IMR-90 (cell line): ENCODE results near the gene HCK. TPM values are rescaled to one million over a fixed set of nuclear protein-coding genes. Genes with fewer than 3 reads are reported as not detected.

Experiments
- ATAC-seq: fragments of 200-7000 bp; cut with Tn5 transposase; 2 replicates; pipeline ENCODE4 v1.9.1; 2020; ENCODE audit warnings: low read depth, mild to moderate bottlenecking, moderate library complexity
- BruUV-seq: library from RNA; stranded (reverse); fragments of 400-500 nt; replicated peaks from 2 replicates; lab custom pipeline; 2021; lab: Mats Ljungman, UMichigan
- CTCF ChIA-PET: fragments of 300-600 bp; formaldehyde crosslinking; extraction: SDS; loops from one replicate; lab custom pipeline; 2021; ENCODE audit warnings: antibody characterized with exemption; lab: Yijun Ruan, JAX
- POLR2A ChIA-PET: fragments of 300-600 bp; sonication (Branson Sonifier 250); formaldehyde crosslinking; loops from one replicate; lab custom pipeline; 2022; ENCODE audit warnings: antibody characterized with exemption; ENCODE audit not compliant: unreplicated experiment; lab: Charles Lee
- DNase-seq: peaks from one replicate; pipeline ENCODE4 v3.0.0; 2013
- H2AFZ ChIP-seq: replicated peaks from 2 replicates; pipeline ENCODE3; 2013; ENCODE audit warnings: low read length, mild to moderate bottlenecking; ENCODE audit not compliant: poor library complexity
- H2AK5ac ChIP-seq: 2 replicates; pipeline ENCODE4 v1.6.1; 2013; ENCODE audit warnings: low read depth, low read length, inconsistent platforms
- H2AK9ac ChIP-seq: replicated peaks from 2 replicates; pipeline ENCODE3; 2013; ENCODE audit warnings: mild to moderate bottlenecking, low read depth, low read length, moderate library complexity; ENCODE audit not compliant: poor library complexity
- H2BK120ac ChIP-seq: 2 replicates; pipeline ENCODE4 v1.6.1; 2013; ENCODE audit warnings: low read depth, low read length, inconsistent platforms
- H2BK15ac ChIP-seq: 3 replicates; pipeline ENCODE4 v1.6.1; 2013; ENCODE audit warnings: low read depth, low read length, inconsistent platforms
- H2BK20ac ChIP-seq: 2 replicates; pipeline ENCODE4 v1.6.1; 2013; ENCODE audit warnings: low read depth, mild to moderate bottlenecking, inconsistent platforms, low read length, moderate library complexity
- H2BK5ac ChIP-seq: 2 replicates; pipeline ENCODE4 v1.6.1; 2013; ENCODE audit warnings: mild to moderate bottlenecking, low read depth, low read length, inconsistent platforms; ENCODE audit not compliant: poor library complexity, severe bottlenecking
- H3K14ac ChIP-seq: replicated peaks from 2 replicates; pipeline ENCODE4 v1.6.1; 2013; ENCODE audit warnings: low read depth, low read length, inconsistent platforms
- H3K18ac ChIP-seq: 2 replicates; pipeline ENCODE4 v1.6.1; 2013; ENCODE audit warnings: low read depth, low read length, control low read depth
- H3K23ac ChIP-seq: 2 replicates; pipeline ENCODE4 v1.6.1; 2013; ENCODE audit warnings: low read depth, low read length, inconsistent platforms
- H3K27ac ChIP-seq: 2 replicates; pipeline ENCODE4 v1.5.1; 2013; ENCODE audit warnings: mild to moderate bottlenecking, control low read depth, low read length; ENCODE audit not compliant: insufficient read depth
- H3K27me3 ChIP-seq: 2 replicates; pipeline ENCODE4 v1.6.1; 2013; ENCODE audit warnings: low read length; ENCODE audit not compliant: control insufficient read depth, insufficient read depth
- H3K36me3 ChIP-seq: 2 replicates; pipeline ENCODE4 v1.6.1; 2013; ENCODE audit warnings: low read length, mixed read lengths; ENCODE audit not compliant: control insufficient read depth, insufficient read depth
- H3K4ac ChIP-seq: 2 replicates; pipeline ENCODE4 v1.6.1; 2013; ENCODE audit warnings: low read depth, low read length, inconsistent platforms
- H3K4me1 ChIP-seq: 2 replicates; pipeline ENCODE4 v1.6.1; 2013; ENCODE audit warnings: low read length, mixed read lengths; ENCODE audit not compliant: control insufficient read depth, insufficient read depth
- H3K4me2 ChIP-seq: 2 replicates; pipeline ENCODE4 v1.6.1; 2013; ENCODE audit warnings: low read depth, mild to moderate bottlenecking, control low read depth, low read length, moderate library complexity
- H3K4me3 ChIP-seq: 2 replicates; pipeline ENCODE4 v1.5.1; 2013; ENCODE audit warnings: low read depth, mild to moderate bottlenecking, control low read depth, low read length, moderate library complexity; ENCODE audit not compliant: insufficient read depth
- H3K56ac ChIP-seq: 2 replicates; pipeline ENCODE4 v1.6.1; 2013; ENCODE audit warnings: low read length, inconsistent platforms; ENCODE audit not compliant: insufficient read depth; ENCODE audit errors: extremely low read depth
- H3K79me1 ChIP-seq, 2 experiments: 2 replicates each; pipeline ENCODE4 v1.6.1; 2013; ENCODE audit warnings: low read length in 2 of 2, inconsistent platforms in 1 of 2, low read depth in 1 of 2
- H3K9ac ChIP-seq: 2 replicates; pipeline ENCODE4 v1.6.1; 2013; ENCODE audit warnings: low read depth, low read length, control low read depth
- H3K9me1 ChIP-seq: 2 replicates; pipeline ENCODE4 v1.6.1; 2013; ENCODE audit warnings: low read length, inconsistent platforms; ENCODE audit not compliant: insufficient read depth
- H3K9me3 ChIP-seq: 2 replicates; pipeline ENCODE4 v1.6.1; 2013; ENCODE audit warnings: low read length; ENCODE audit not compliant: control insufficient read depth, insufficient read depth
- H4K20me1 ChIP-seq: 2 replicates; pipeline ENCODE4 v1.6.1; 2013; ENCODE audit warnings: low read length, inconsistent platforms; ENCODE audit not compliant: insufficient read depth
- H4K5ac ChIP-seq: 2 replicates; pipeline ENCODE4 v1.6.1; 2013; ENCODE audit warnings: mild to moderate bottlenecking, low read depth, low read length, control low read depth
- H4K8ac ChIP-seq, 2 experiments: 2 replicates each; pipeline ENCODE4 v1.6.1; 2013; ENCODE audit warnings: low read depth in 2 of 2, low read length in 2 of 2, control low read depth in 1 of 2, inconsistent platforms in 1 of 2
- H4K91ac ChIP-seq: 2 replicates; pipeline ENCODE4 v1.6.1; 2013; ENCODE audit warnings: low read depth, low read length, inconsistent platforms; ENCODE audit not compliant: insufficient read depth
- BHLHE40 ChIP-seq: fragments of 150-350 bp; IDR thresholded peaks from 2 replicates; pipeline ENCODE4 v1.6.1; 2016; ENCODE audit warnings: mild to moderate bottlenecking, low read depth, low read length
- CEBPB ChIP-seq: IDR thresholded peaks from 2 replicates; pipeline ENCODE4 v1.6.1; 2012; ENCODE audit warnings: low read depth, low read length, improper control_type of control experiment
- CHD1 ChIP-seq: IDR thresholded peaks from 2 replicates; pipeline ENCODE4 v1.6.1; 2012; ENCODE audit warnings: low read depth, low read length, improper control_type of control experiment
- FOS ChIP-seq: fragments of 150-350 bp; IDR thresholded peaks from 2 replicates; pipeline ENCODE4 v1.6.1; 2016; ENCODE audit warnings: low read depth, low read length
- MAFK ChIP-seq: IDR thresholded peaks from 2 replicates; pipeline ENCODE4 v1.6.1; 2012; ENCODE audit warnings: low read depth, low read length, improper control_type of control experiment
- MAZ ChIP-seq: IDR thresholded peaks from 2 replicates; pipeline ENCODE4 v1.6.1; 2012; ENCODE audit warnings: low read depth, mild to moderate bottlenecking, low read length, improper control_type of control experiment, moderate library complexity, borderline replicate concordance
- MXI1 ChIP-seq: IDR thresholded peaks from 2 replicates; pipeline ENCODE4 v1.6.1; 2012; ENCODE audit warnings: low read depth, mild to moderate bottlenecking, low read length, moderate library complexity, borderline replicate concordance
- NFE2L2 ChIP-seq: fragments of 150-350 bp; IDR thresholded peaks from 2 replicates; pipeline ENCODE4 v1.6.1; 2016; ENCODE audit warnings: low read depth, mild to moderate bottlenecking, low read length
- POLR2A ChIP-seq: IDR thresholded peaks from 2 replicates; pipeline ENCODE4 v1.6.1; 2012; ENCODE audit warnings: mild to moderate bottlenecking, low read depth, low read length
- RAD21 ChIP-seq: IDR thresholded peaks from 2 replicates; pipeline ENCODE4 v1.6.1; 2012; ENCODE audit warnings: low read length, improper control_type of control experiment
- RCOR1 ChIP-seq: IDR thresholded peaks from 2 replicates; pipeline ENCODE4 v1.6.1; 2012; ENCODE audit warnings: mild to moderate bottlenecking, low read length, improper control_type of control experiment; ENCODE audit not compliant: insufficient replicate concordance
- RFX5 ChIP-seq: IDR thresholded peaks from 2 replicates; pipeline ENCODE4 v1.8.0; 2012; ENCODE audit warnings: low read depth, mild to moderate bottlenecking, low read length, moderate library complexity
- SMC3 ChIP-seq: fragments of 150-350 bp; IDR thresholded peaks from 2 replicates; pipeline ENCODE4 v1.6.1; 2016; ENCODE audit warnings: low read depth, mild to moderate bottlenecking, antibody characterized with exemption, low read length, moderate library complexity
- USF2 ChIP-seq: fragments of 150-350 bp; IDR thresholded peaks from 2 replicates; pipeline ENCODE4 v1.6.1; 2017; ENCODE audit warnings: mild to moderate bottlenecking, antibody characterized with exemption, low read length, low read depth
- WGBS, 2 experiments: methylation state at CpG; one replicate each; pipeline versions ENCODE4 v1.1.5 to v1.1.7; 2013; ENCODE audit warnings: missing lambda C conversion rate in 2 of 2; ENCODE audit not compliant: insufficient read length in 1 of 2; ENCODE audit errors: extremely low coverage in 2 of 2; 5-methylcytosine and 5-hydroxymethylcytosine counted together
- dilution Hi-C: fragments of 300-500 bp; cut with HindIII; formaldehyde crosslinking; loops from one replicate; pipeline ENCODE4 v1.14.3; 2018; ENCODE audit warnings: low sequenced_read_pairs; ENCODE audit not compliant: unreplicated experiment
- in situ Hi-C: fragments of 300-500 bp; cut with MboI; formaldehyde crosslinking; loops from 3 replicates; pipeline ENCODE4 v1.14.3; 2019; ENCODE audit warnings: low sequenced_read_pairs, inconsistent platforms, mixed read lengths
- intact Hi-C: fragments of 100-400 bp; cut with micrococcal nuclease; formaldehyde crosslinking; loops from 2 replicates; pipeline ENCODE4 v1.10.0; 2022
- polyA plus RNA-seq, 3 experiments: library from polyadenylated mRNA; depleted of rRNA; stranded (reverse); fragments of >200 nt; gene quantifications; 2 replicates each; pipeline ENCODE4 v1.2.3, GENCODE V29; 2012; ENCODE audit warnings: low replicate concordance in 1 of 3
- total RNA-seq: library from RNA; depleted of rRNA; stranded (reverse); fragments of >200 nt; gene quantifications from 2 replicates; pipeline ENCODE4 v1.2.3, GENCODE V29; 2012
- TF ChIP-seq, protein P1 (sequence below): fragments of 150-350 bp; IDR thresholded peaks from 2 replicates; pipeline ENCODE4 v1.6.1; 2016; ENCODE audit warnings: low read depth, mild to moderate bottlenecking, low read length, moderate library complexity, borderline replicate concordance
- TF ChIP-seq, protein P2 (sequence below): conservative IDR thresholded peaks from 2 replicates; pipeline ENCODE4 v1.5.1; 2012; ENCODE audit warnings: mild to moderate bottlenecking, low read depth, low read length, improper control_type of control experiment

HCK gene
- total and polyA plus RNA-seq, 2 of the 4 experiments (the other 2 are of a cell fraction), result not detected

GRCh38 chr20:32033316-32033715 is 18.7 kb upstream of the HCK start:
- no peaks in the 10 kb centered on the region for H3K9me1 ChIP-seq
- H3K4ac ChIP-seq, result no peak overlapping the region
- CTCF ChIA-PET, result no interaction called here
- H3K4me1 ChIP-seq, result no peaks in the 10 kb centered on the region
- H2BK5ac ChIP-seq, result no peak overlapping the region
- H3K79me1 ChIP-seq, result no peaks in the 10 kb centered on the region
- H4K20me1 ChIP-seq, result no peaks in the 10 kb centered on the region; the same call in 1 of the 2 replicates
- no peak overlapping the region for H4K8ac ChIP-seq
- H3K9ac ChIP-seq, result no peak overlapping the region
- no peak overlapping the region for H4K5ac ChIP-seq
- H3K56ac ChIP-seq, result no peak overlapping the region
- no peak overlapping the region for H3K4me3 ChIP-seq
- H3K14ac ChIP-seq, result no peak overlapping the region
- no peak overlapping the region for H2AFZ ChIP-seq
- intact Hi-C loops (no loop called here), dilution Hi-C loops (no loop called here), in situ Hi-C loops (loop anchor here (5.0 kb wide), 1 partner anchor 211 kb away; no protein-coding TSS in a partner anchor)
- no peak overlapping the region for H2AK5ac ChIP-seq
- no peak overlapping the region for H3K18ac ChIP-seq
- no TSS peak for BruUV-seq
- no peak overlapping the region for H4K91ac ChIP-seq
- DNase-seq (no peak), ATAC-seq (no peak)
- no peak overlapping the region for H2BK20ac ChIP-seq
- H3K9me3 ChIP-seq, result peaks cover 3% of the 10 kb centered on the region
- H2BK15ac ChIP-seq, result no peak overlapping the region
- no peaks in the 10 kb centered on the region for H3K36me3 ChIP-seq
- TF ChIP-seq BHLHE40 (no peak), MAZ (no peak), USF2 (no peak), RFX5 (no peak), RCOR1 (no peak), RAD21 (no peak), CHD1 (no peak), POLR2A (no peak), MAFK (no peak), SMC3 (no peak), MXI1 (no peak), FOS (no peak), CEBPB (no peak), NFE2L2 (no peak)
- TF ChIP-seq, protein P1, sequence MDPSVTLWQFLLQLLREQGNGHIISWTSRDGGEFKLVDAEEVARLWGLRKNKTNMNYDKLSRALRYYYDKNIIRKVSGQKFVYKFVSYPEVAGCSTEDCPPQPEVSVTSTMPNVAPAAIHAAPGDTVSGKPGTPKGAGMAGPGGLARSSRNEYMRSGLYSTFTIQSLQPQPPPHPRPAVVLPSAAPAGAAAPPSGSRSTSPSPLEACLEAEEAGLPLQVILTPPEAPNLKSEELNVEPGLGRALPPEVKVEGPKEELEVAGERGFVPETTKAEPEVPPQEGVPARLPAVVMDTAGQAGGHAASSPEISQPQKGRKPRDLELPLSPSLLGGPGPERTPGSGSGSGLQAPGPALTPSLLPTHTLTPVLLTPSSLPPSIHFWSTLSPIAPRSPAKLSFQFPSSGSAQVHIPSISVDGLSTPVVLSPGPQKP, result no peak
- TF ChIP-seq, protein P2, sequence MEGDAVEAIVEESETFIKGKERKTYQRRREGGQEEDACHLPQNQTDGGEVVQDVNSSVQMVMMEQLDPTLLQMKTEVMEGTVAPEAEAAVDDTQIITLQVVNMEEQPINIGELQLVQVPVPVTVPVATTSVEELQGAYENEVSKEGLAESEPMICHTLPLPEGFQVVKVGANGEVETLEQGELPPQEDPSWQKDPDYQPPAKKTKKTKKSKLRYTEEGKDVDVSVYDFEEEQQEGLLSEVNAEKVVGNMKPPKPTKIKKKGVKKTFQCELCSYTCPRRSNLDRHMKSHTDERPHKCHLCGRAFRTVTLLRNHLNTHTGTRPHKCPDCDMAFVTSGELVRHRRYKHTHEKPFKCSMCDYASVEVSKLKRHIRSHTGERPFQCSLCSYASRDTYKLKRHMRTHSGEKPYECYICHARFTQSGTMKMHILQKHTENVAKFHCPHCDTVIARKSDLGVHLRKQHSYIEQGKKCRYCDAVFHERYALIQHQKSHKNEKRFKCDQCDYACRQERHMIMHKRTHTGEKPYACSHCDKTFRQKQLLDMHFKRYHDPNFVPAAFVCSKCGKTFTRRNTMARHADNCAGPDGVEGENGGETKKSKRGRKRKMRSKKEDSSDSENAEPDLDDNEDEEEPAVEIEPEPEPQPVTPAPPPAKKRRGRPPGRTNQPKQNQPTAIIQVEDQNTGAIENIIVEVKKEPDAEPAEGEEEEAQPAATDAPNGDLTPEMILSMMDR, result no peak
- peaks cover 80% of the 10 kb centered on the region for H3K27me3 ChIP-seq
- POLR2A ChIA-PET, result no interaction called here
- H3K27ac ChIP-seq, result no peak overlapping the region
- H2AK9ac ChIP-seq, result no peak overlapping the region
- H3K4me2 ChIP-seq, result no peak overlapping the region
- no peak overlapping the region for H3K23ac ChIP-seq
- no CpG with 5 or more reads among the region's 2 CpGs for WGBS, 2 experiments
- no peak overlapping the region for H2BK120ac ChIP-seq
